GM23338 (cell line): ENCODE data around the gene ELOB. TPM values are rescaled to one million over a fixed set of nuclear protein-coding genes. Genes with fewer than 3 reads are reported as not detected.

Experiments
- ATAC-seq: fragments of 200-7000 bp; cut with Tn5 transposase; 3 replicates; pipeline ENCODE4 v1.9.1; 2020
- DNase-seq: peaks from one replicate; pipeline ENCODE4 v3.0.0-alpha.2; 2015; ENCODE audit warnings: low spot score
- H2AFZ ChIP-seq: fragments of 200-600 bp; sonication (generic); 2 replicates; pipeline ENCODE4 v1.8.0; 2016; ENCODE audit warnings: antibody characterized with exemption, mild to moderate bottlenecking, moderate library complexity
- H3F3A ChIP-seq: fragments of 200-600 bp; sonication (generic); replicated peaks from 2 replicates; pipeline ENCODE4 v1.8.0; 2017; ENCODE audit warnings: antibody characterized with exemption, mixed run types, low read depth
- H3K27ac ChIP-seq: fragments of 200-600 bp; sonication (generic); 2 replicates; pipeline ENCODE4 v1.6.1; 2016; ENCODE audit warnings: low read depth
- H3K27me3 ChIP-seq: fragments of 200-600 bp; sonication (generic); 2 replicates; pipeline ENCODE4 v1.8.0; 2016; ENCODE audit warnings: mild to moderate bottlenecking, mixed run types, moderate library complexity; ENCODE audit not compliant: insufficient read depth
- H3K36me3 ChIP-seq: fragments of 200-600 bp; sonication (generic); 2 replicates; pipeline ENCODE4 v1.8.0; 2016; ENCODE audit warnings: mild to moderate bottlenecking; ENCODE audit not compliant: insufficient read depth
- H3K4me1 ChIP-seq: fragments of 200-600 bp; sonication (generic); 2 replicates; pipeline ENCODE4 v1.8.0; 2016; ENCODE audit warnings: mild to moderate bottlenecking, moderate library complexity; ENCODE audit not compliant: insufficient read depth
- H3K4me2 ChIP-seq: fragments of 200-600 bp; sonication (generic); 2 replicates; pipeline ENCODE4 v1.7.1; 2017; ENCODE audit warnings: mixed run types
- H3K4me3 ChIP-seq: fragments of 200-600 bp; sonication (generic); 2 replicates; pipeline ENCODE4 v1.6.1; 2016; ENCODE audit warnings: mixed run types
- H3K79me2 ChIP-seq: fragments of 200-600 bp; sonication (generic); replicated peaks from 2 replicates; pipeline ENCODE4 v1.8.0; 2017; ENCODE audit warnings: mild to moderate bottlenecking; ENCODE audit not compliant: insufficient read depth
- H3K9me2 ChIP-seq: fragments of 200-600 bp; sonication (generic); 2 replicates; pipeline ENCODE4 v1.8.0; 2017; ENCODE audit not compliant: insufficient read depth
- H4K20me1 ChIP-seq: fragments of 200-600 bp; sonication (generic); replicated peaks from 2 replicates; pipeline ENCODE4 v1.8.0; 2017; ENCODE audit warnings: mild to moderate bottlenecking; ENCODE audit not compliant: insufficient read depth
- H3K27ac Mint-ChIP-seq: 2 replicates; pipeline ENCODE4 v1.8.0; 2020; ENCODE audit warnings: inconsistent platforms, mild to moderate bottlenecking, moderate library complexity, mixed read lengths
- H3K27me3 Mint-ChIP-seq: 3 replicates; pipeline ENCODE4 v1.8.0; 2022; ENCODE audit warnings: low read depth, mild to moderate bottlenecking, moderate library complexity, mixed read lengths, inconsistent platforms; ENCODE audit not compliant: insufficient read depth, poor library complexity
- H3K36me3 Mint-ChIP-seq: 3 replicates; pipeline ENCODE4 v1.8.0; 2021; ENCODE audit warnings: low read depth, mild to moderate bottlenecking, inconsistent platforms, moderate library complexity, mixed read lengths
- H3K4me1 Mint-ChIP-seq: 3 replicates; pipeline ENCODE4 v1.8.0; 2020; ENCODE audit warnings: mild to moderate bottlenecking, inconsistent platforms, mixed read lengths
- H3K4me3 Mint-ChIP-seq: 3 replicates; pipeline ENCODE4 v1.8.0; 2021; ENCODE audit warnings: moderate library complexity, mild to moderate bottlenecking, inconsistent platforms, mixed read lengths
- H3K9me3 Mint-ChIP-seq: 3 replicates; pipeline ENCODE4 v1.8.0; 2020; ENCODE audit warnings: moderate library complexity, mild to moderate bottlenecking, inconsistent platforms, mixed read lengths
- CREB1 ChIP-seq: fragments of 250-450 bp; sonication (Bioruptor Pico); IDR thresholded peaks from 2 replicates; pipeline ENCODE4 v1.5.0; 2020; ENCODE audit warnings: low read depth, mild to moderate bottlenecking, moderate library complexity
- CTCF ChIP-seq, 2 experiments: fragments of 200-600 bp in 1 of 2; sonication (generic) in 1 of 2; conservative IDR thresholded peaks; 2 replicates each; pipeline versions ENCODE4 v1.5.1 to v1.6.1; 2016 to 2017; ENCODE audit warnings: antibody characterized with exemption in 2 of 2, low read depth in 2 of 2, mild to moderate bottlenecking in 2 of 2, moderate library complexity in 1 of 2
- ETS1 ChIP-seq: IDR thresholded peaks from 2 replicates; pipeline ENCODE4 v1.6.1; 2016; ENCODE audit warnings: antibody characterized with exemption
- EZH2 ChIP-seq: fragments of 200-600 bp; sonication (generic); IDR thresholded peaks from one replicate; pipeline ENCODE4 v1.8.0; 2017; ENCODE audit warnings: antibody characterized with exemption, mild to moderate bottlenecking, low read depth; ENCODE audit not compliant: unreplicated experiment
- EZH2phosphoT487 ChIP-seq: fragments of 200-600 bp; sonication (generic); IDR thresholded peaks from one replicate; pipeline ENCODE4 v1.8.1; 2018; ENCODE audit warnings: antibody characterized with exemption; ENCODE audit not compliant: unreplicated experiment
- JUNB ChIP-seq: IDR thresholded peaks from one replicate; pipeline ENCODE4 v1.6.1; 2016; ENCODE audit warnings: antibody characterized with exemption; ENCODE audit not compliant: unreplicated experiment
- NANOG ChIP-seq: IDR thresholded peaks from 2 replicates; pipeline ENCODE4 v1.6.1; 2016; ENCODE audit warnings: antibody characterized with exemption, borderline replicate concordance
- POLR2AphosphoS5 ChIP-seq: IDR thresholded peaks from 2 replicates; pipeline ENCODE4 v1.6.1; 2016; ENCODE audit warnings: antibody characterized with exemption, low read depth
- REST ChIP-seq: IDR thresholded peaks from one replicate; pipeline ENCODE4 v1.6.1; 2018; ENCODE audit warnings: antibody characterized with exemption; ENCODE audit not compliant: unreplicated experiment
- STAT1 ChIP-seq: IDR thresholded peaks from one replicate; pipeline ENCODE4 v1.6.1; 2016; ENCODE audit warnings: antibody characterized with exemption; ENCODE audit not compliant: unreplicated experiment
- ZNF114 ChIP-seq: fragments of 250-450 bp; sonication (Bioruptor Pico); IDR thresholded peaks from 2 replicates; pipeline ENCODE4 v1.5.0; 2020; ENCODE audit warnings: mild to moderate bottlenecking, moderate library complexity
- ZNF331 ChIP-seq: fragments of 250-450 bp; sonication (Bioruptor Pico); IDR thresholded peaks from 2 replicates; pipeline ENCODE4 v1.5.0; 2020; ENCODE audit warnings: low read depth, mild to moderate bottlenecking, moderate library complexity
- ZNF462 ChIP-seq: fragments of 250-450 bp; sonication (Bioruptor Pico); IDR thresholded peaks from 2 replicates; pipeline ENCODE4 v1.5.0; 2020; ENCODE audit warnings: mild to moderate bottlenecking, moderate library complexity
- polyA plus RNA-seq: library from polyadenylated mRNA; unstranded; fragments of >200 nt; fragmentation: Nextera tagmentation; extraction: Ambion mirVana; gene quantifications from 2 replicates; pipeline ENCODE4 v1.2.1, GENCODE V29; 2016
- total RNA-seq: library from RNA; depleted of rRNA; stranded (reverse); fragments of >200 nt; shearing (Covaris generic); gene quantifications from 2 replicates; pipeline ENCODE4 v1.2.3, GENCODE V29; 2014

Gene ELOB
- total and polyA plus RNA-seq, 2 experiments from 2014 or later = 278 to 756 TPM

- H3K9me3 Mint-ChIP-seq = no peaks in the 10 kb centered on the region; the same call in none of the 3 replicates
- H3K4me3 Mint-ChIP-seq = peak overlapping the region; percentile 46; the same call in 2 of the 3 replicates
- H3K4me3 ChIP-seq = no peak overlapping the region
- H3K36me3 Mint-ChIP-seq = peaks cover 9% of the 10 kb centered on the region
- H3K27me3 ChIP-seq = peaks cover 15% of the 10 kb centered on the region
- no peaks in the 10 kb centered on the region for H3K9me2 ChIP-seq
- H3K27me3 Mint-ChIP-seq = peaks cover 32% of the 10 kb centered on the region
- H3F3A ChIP-seq = 0 out of 2 replicates have a peak, but pooled peaks cover 11% of the 10 kb centered on the region
- H3K36me3 ChIP-seq = 0 out of 2 replicates have a peak, but pooled peaks cover 2% of the 10 kb centered on the region
- peaks cover 17% of the 10 kb centered on the region for H3K79me2 ChIP-seq
- H4K20me1 ChIP-seq = peaks cover 4% of the 10 kb centered on the region; the same call in 1 of the 2 replicates
- H3K27ac Mint-ChIP-seq = no peak overlapping the region
- TF ChIP-seq ZNF462 (CRISPR knock-in tag) (no peak), EZH2 (no peak), CTCF (conservative IDR thresholded peaks at IDR 0.05; ENCODE audit: low read depth in 2 of 2) (no peak), NANOG (no peak), EZH2phosphoT487 (no peak), STAT1 (no peak), POLR2AphosphoS5 (no peak), ZNF331 (no peak), JUNB (no peak), ETS1 (no peak), CREB1 (CRISPR knock-in tag) (no peak), REST (no peak), ZNF114 (CRISPR knock-in tag) (no peak)
- H3K4me1 ChIP-seq = peaks cover 14% of the 10 kb centered on the region
- H3K4me2 ChIP-seq = no peak overlapping the region
- ATAC-seq (no peak), DNase-seq (no peak)
- H3K4me1 Mint-ChIP-seq = peaks cover 22% of the 10 kb centered on the region
- no peak overlapping the region for H3K27ac ChIP-seq
- H2AFZ ChIP-seq = no peak overlapping the region
Observed at GRCh38 chr16:2779978-2780898, 3.2 kb upstream of the ELOB start.
